ENCODE measurements around the gene LANCL3.

- TF ChIP-seq CTCF (IDR thresholded peaks at IDR 0.05) (no peak), EZH2 (IDR thresholded peaks at IDR 0.05) (no peak)
Measured at GRCh38 chrX:37658343-37659030, 87.0 kb downstream of the LANCL3 start.

All from neural progenitor cell (in vitro differentiated cells).